Activated naive CD4-positive, alpha-beta T cell treated with anti-CD3 and anti-CD28 coated beads, Interleukin-2, amount 50 U/mL, for 24 hours (primary cell): ENCODE data around the gene MAP3K8.
"Not testable (repeated sequence)": the region's sequence is repeated elsewhere in the genome, so short reads cannot be mapped to it uniquely, and the experiment has no call there.

Source experiments
- H3K27ac Mint-ChIP-seq: one replicate; pipeline ENCODE4 v1.8.0; 2021; ENCODE audit warnings: mild to moderate bottlenecking, mixed read lengths
- H3K27me3 Mint-ChIP-seq: one replicate; pipeline ENCODE4 v1.8.0; 2021; ENCODE audit warnings: mixed read lengths
- H3K36me3 Mint-ChIP-seq: one replicate; pipeline ENCODE4 v1.8.0; 2021; ENCODE audit warnings: mixed read lengths
- H3K4me1 Mint-ChIP-seq: one replicate; pipeline ENCODE4 v1.8.0; 2021; ENCODE audit warnings: mixed read lengths
- H3K4me3 Mint-ChIP-seq: one replicate; pipeline ENCODE4 v1.8.0; 2021; ENCODE audit warnings: mild to moderate bottlenecking, mixed read lengths
- H3K9me3 Mint-ChIP-seq: one replicate; pipeline ENCODE4 v1.8.0; 2021; ENCODE audit warnings: mixed read lengths

MAP3K8 gene

GRCh38 chr10:30455816-30456215, 21.8 kb downstream of the MAP3K8 start:
- Mint-ChIP-seq H3K4me3 (peak overlapping the region; percentile 74), H3K27me3 (no peaks in the 10 kb centered on the region), H3K36me3 (peaks cover 9% of the 10 kb centered on the region), H3K4me1 (peaks cover 31% of the 10 kb centered on the region), H3K27ac (no peak overlapping the region), H3K9me3 (no peaks in the 10 kb centered on the region)

GRCh38 chr10:30456266-30456665, 22.3 kb downstream of the MAP3K8 start:
- H3K27ac Mint-ChIP-seq = peak overlapping the region; percentile 51
- H3K9me3 Mint-ChIP-seq = no peaks in the 10 kb centered on the region
- H3K4me1 Mint-ChIP-seq = peaks cover 31% of the 10 kb centered on the region
- no peaks in the 10 kb centered on the region for H3K27me3 Mint-ChIP-seq
- peak overlapping the region; percentile 74 for H3K4me3 Mint-ChIP-seq
- H3K36me3 Mint-ChIP-seq = peaks cover 11% of the 10 kb centered on the region

DNA sequence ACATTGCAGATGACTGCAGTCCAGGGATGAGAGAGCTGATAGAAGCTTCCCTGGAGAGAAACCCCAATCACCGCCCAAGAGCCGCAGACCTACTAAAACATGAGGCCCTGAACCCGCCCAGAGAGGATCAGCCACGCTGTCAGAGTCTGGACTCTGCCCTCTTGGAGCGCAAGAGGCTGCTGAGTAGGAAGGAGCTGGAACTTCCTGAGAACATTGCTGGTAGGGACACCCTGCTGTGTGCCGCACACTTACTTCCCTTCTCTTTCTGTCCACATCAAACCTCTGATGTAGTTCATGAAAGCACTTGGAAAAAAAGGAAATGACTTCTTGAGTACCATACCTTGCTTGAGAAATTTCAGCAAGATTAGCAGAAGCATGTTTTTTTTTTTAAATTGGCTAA, 25.3 kb downstream of the MAP3K8 start:
- Mint-ChIP-seq H3K9me3 (no peaks in the 10 kb centered on the region), H3K4me3 (no peak overlapping the region), H3K36me3 (peaks cover 12% of the 10 kb centered on the region), H3K27ac (peak overlapping the region; percentile 51), H3K4me1 (peaks cover 26% of the 10 kb centered on the region), H3K27me3 (no peaks in the 10 kb centered on the region)

DNA sequence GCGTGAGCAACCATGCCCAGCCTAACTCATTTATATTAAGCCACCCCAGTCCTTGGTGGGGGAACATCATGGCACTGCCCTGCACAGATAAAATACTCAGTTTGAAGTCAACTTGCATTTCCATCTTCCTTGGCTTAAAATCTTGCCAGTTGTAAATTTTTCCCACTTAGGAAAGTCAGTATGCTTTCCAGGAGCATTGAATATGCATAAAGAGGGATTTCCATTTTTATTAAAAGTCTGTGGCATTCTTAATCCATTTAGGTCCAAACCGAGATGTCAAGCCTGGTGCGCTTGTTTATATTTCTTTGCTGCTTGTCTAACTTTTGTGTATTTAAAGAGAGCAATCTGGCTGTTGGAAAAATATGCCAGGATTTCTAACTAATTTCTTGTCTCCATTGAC, 26.1 kb downstream of the MAP3K8 start:
- Mint-ChIP-seq H3K27ac (no peak overlapping the region), H3K9me3 (no peaks in the 10 kb centered on the region), H3K36me3 (peaks cover 12% of the 10 kb centered on the region), H3K4me1 (peaks cover 18% of the 10 kb centered on the region), H3K4me3 (no peak overlapping the region), H3K27me3 (no peaks in the 10 kb centered on the region)

- Mint-ChIP-seq H3K4me1 (no peaks in the 10 kb centered on the region), H3K4me3 (no peak overlapping the region), H3K27me3 (no peaks in the 10 kb centered on the region), H3K36me3 (peaks cover 12% of the 10 kb centered on the region), H3K9me3 (no peaks in the 10 kb centered on the region), H3K27ac (no peak overlapping the region)
Measured at GRCh38 chr10:30462513-30462912, 28.5 kb downstream of the MAP3K8 start.

DNA sequence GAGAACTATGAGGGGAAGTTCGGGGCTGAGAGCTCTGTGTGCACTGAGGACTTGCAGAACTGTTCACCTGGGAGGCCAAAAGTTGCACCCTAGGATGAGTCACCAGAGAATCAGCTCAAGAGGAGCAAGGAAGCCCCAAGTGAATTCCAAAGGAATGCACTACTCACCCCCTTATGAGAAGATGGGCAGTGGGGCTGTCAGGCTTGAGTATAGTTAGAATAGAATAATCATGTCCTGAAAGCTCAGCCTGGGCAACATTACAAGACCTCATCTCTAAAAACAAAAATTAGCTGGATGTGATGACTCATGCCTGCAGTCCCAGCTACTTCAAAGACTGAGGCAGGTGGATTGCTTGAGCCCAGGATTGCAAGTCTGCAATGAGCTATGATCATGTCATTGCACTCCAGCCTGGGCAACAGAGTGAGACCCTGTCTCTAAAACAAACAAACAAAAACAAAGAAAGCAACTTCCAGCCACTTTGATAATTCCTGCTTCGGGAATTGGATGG, 30.0 kb downstream of the MAP3K8 start:
- H3K27me3 Mint-ChIP-seq = no peaks in the 10 kb centered on the region
- H3K27ac Mint-ChIP-seq = no peak overlapping the region
- H3K4me1 Mint-ChIP-seq = peaks cover 8% of the 10 kb centered on the region
- peaks cover 12% of the 10 kb centered on the region for H3K36me3 Mint-ChIP-seq
- no peak overlapping the region for H3K4me3 Mint-ChIP-seq
- H3K9me3 Mint-ChIP-seq = no peaks in the 10 kb centered on the region

DNA sequence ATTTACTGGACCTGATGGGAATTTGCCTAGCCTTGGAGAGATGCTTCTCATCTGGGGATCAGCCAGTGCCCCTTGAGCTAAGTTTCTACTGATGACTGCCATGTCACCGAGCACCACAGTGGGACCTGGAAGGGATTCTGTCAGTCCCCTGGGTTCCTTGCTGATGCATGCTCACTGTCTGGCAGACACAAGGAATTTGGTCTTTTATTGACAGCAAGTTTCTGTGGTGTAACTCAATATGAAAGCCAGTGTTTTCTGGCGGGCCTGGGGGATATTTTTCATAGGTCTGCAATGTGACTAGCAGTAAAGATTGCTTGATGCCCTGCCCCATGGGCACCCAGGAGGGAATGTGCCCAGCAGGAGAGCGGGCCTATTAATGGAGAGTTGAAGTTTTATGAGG, 30.7 kb downstream of the MAP3K8 start:
- Mint-ChIP-seq H3K9me3 (no peaks in the 10 kb centered on the region), H3K4me3 (no peak overlapping the region), H3K27me3 (no peaks in the 10 kb centered on the region), H3K4me1 (peaks cover 8% of the 10 kb centered on the region), H3K36me3 (peaks cover 12% of the 10 kb centered on the region), H3K27ac (no peak overlapping the region)

DNA sequence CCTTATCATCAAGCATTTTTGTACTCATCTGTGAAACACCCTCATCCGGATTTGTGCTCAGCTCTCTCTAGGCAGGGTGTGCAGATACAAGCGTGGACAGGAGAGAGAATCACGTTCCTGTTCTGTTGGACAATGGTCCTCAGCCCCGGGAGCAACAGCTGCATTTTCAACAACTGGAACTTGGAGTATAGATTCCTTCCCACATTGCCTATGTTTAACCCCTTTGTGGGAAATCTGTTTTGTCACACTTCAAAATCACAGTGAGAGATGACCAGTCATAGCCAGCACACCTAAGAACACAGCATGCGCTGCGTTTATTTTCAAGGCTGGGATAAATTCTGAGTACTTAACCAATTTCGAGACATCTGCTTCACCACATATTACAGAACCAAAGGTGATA, 32.5 kb downstream of the MAP3K8 start:
- peaks cover 8% of the 10 kb centered on the region for H3K4me1 Mint-ChIP-seq
- no peaks in the 10 kb centered on the region for H3K9me3 Mint-ChIP-seq

GRCh38 chr10:30467651-30468338, 33.8 kb downstream of the MAP3K8 start:
- H3K36me3 Mint-ChIP-seq = no peaks in the 10 kb centered on the region
- no peak overlapping the region for H3K4me3 Mint-ChIP-seq
- peaks cover 8% of the 10 kb centered on the region for H3K4me1 Mint-ChIP-seq
- H3K9me3 Mint-ChIP-seq = no peaks in the 10 kb centered on the region
- no peak overlapping the region for H3K27ac Mint-ChIP-seq
- H3K27me3 Mint-ChIP-seq = no peaks in the 10 kb centered on the region

More for the DNA sequence above, 32.5 kb downstream of the MAP3K8 start:
- Mint-ChIP-seq H3K36me3 (peaks cover 3% of the 10 kb centered on the region), H3K27ac (no peak overlapping the region), H3K27me3 (no peaks in the 10 kb centered on the region), H3K4me3 (no peak overlapping the region)

GRCh38 chr10:30472414-30473155, 38.6 kb downstream of the MAP3K8 start:
- no peaks in the 10 kb centered on the region for H3K36me3 Mint-ChIP-seq
- H3K4me1 Mint-ChIP-seq = peaks cover 21% of the 10 kb centered on the region
- no peak overlapping the region for H3K27ac Mint-ChIP-seq
- H3K9me3 Mint-ChIP-seq = no peaks in the 10 kb centered on the region
- H3K27me3 Mint-ChIP-seq = no peaks in the 10 kb centered on the region
- no peak overlapping the region for H3K4me3 Mint-ChIP-seq

DNA sequence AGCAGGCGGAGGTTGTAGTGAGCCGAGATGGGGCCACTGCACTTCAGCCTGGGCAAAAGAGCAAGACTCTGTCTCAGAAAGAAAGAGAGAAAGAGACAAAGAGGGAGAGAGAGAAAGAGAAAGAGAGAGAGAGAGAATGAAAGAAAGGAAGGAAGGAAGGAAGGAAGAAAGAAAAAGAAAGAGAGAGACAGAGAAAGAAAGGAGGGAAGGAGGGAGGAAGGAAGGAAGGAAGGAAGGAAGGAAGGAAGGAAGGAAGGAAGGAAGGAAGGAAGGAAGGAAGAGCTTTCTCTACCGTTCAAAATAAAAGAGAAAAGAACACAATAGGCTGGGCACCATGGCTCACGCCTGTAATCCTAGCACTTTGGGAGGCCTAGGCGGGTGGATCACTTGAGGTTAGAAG, 41.5 kb downstream of the MAP3K8 start:
- not testable (repeated sequence) for H3K9me3 Mint-ChIP-seq, H3K4me3 Mint-ChIP-seq, H3K36me3 Mint-ChIP-seq, H3K27me3 Mint-ChIP-seq
- Mint-ChIP-seq H3K4me1 (peaks cover 13% of the 10 kb centered on the region), H3K27ac (peak overlapping the region; percentile 79)

DNA sequence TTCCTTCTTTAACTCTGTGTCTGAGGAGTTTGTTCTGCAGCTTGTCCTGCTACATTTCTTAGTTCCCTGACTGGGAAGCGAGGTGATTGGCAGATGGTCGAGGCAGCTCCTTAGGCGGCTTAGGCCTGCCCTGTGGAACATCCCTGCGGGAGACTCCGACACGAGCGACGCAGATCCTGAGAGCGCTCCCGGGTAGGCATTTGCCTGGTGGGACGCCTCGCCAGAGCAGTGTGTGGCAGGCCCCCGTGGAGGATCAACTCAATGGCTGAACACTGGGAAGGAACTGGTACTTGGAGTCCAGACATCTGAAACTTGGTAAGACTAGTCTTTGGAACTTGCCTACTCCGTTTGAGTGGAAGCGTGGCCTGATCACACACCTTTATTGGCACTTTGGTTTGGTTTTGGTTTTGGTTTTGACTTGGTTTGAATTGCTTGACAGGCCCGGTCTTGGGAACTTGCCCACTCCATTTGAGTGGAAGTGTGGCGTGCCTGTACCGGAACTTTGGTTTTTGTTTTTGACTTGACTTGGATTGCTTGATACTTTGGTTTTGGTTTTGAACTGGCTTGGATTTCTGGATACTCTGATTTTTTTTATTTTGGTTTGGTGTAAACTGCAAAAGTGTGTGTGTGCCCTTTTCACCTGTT, 42.6 kb downstream of the MAP3K8 start:
- H3K9me3 Mint-ChIP-seq = no peaks in the 10 kb centered on the region
- peaks cover 13% of the 10 kb centered on the region for H3K4me1 Mint-ChIP-seq
- no peaks in the 10 kb centered on the region for H3K36me3 Mint-ChIP-seq
- H3K27me3 Mint-ChIP-seq = no peaks in the 10 kb centered on the region
- H3K4me3 Mint-ChIP-seq = no peak overlapping the region
- H3K27ac Mint-ChIP-seq = no peak overlapping the region

GRCh38 chr10:30479513-30479912, 45.5 kb downstream of the MAP3K8 start:
- H3K27me3 Mint-ChIP-seq = not testable (repeated sequence)

GRCh38 chr10:30481603-30482002, 47.6 kb downstream of the MAP3K8 start:
- Mint-ChIP-seq H3K4me3 (no peak overlapping the region), H3K27ac (no peak overlapping the region), H3K36me3 (no peaks in the 10 kb centered on the region), H3K27me3 (no peaks in the 10 kb centered on the region), H3K4me1 (peaks cover 3% of the 10 kb centered on the region), H3K9me3 (no peaks in the 10 kb centered on the region)

More at GRCh38 chr10:30479513-30479912, 45.5 kb downstream of the MAP3K8 start:
- H3K36me3 Mint-ChIP-seq, H3K9me3 Mint-ChIP-seq, H3K27ac Mint-ChIP-seq, H3K4me1 Mint-ChIP-seq, H3K4me3 Mint-ChIP-seq: not testable (repeated sequence)

DNA sequence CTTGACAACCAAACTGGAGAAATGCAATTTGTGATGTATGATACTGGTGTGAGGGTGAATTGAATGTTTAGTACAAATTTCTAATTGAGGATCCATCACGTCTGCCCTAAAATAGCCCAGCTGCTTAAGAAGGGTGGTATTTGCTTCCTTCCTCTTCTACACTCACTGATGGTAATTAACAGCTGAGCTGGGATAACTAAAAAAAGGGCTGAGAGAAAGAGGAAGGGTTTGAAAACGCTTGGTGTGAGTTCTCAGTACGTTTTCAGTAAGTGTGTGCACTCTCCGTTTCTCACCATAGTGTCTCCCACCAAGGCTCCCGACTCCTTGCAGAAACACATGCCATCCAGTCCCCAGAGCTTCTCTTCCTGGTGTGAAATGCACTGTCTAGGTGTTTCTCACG, 54.3 kb downstream of the MAP3K8 start:
- Mint-ChIP-seq H3K4me3 (no peak overlapping the region), H3K36me3 (no peaks in the 10 kb centered on the region), H3K4me1 (peaks cover 21% of the 10 kb centered on the region), H3K9me3 (no peaks in the 10 kb centered on the region), H3K27ac (no peak overlapping the region), H3K27me3 (no peaks in the 10 kb centered on the region)

DNA sequence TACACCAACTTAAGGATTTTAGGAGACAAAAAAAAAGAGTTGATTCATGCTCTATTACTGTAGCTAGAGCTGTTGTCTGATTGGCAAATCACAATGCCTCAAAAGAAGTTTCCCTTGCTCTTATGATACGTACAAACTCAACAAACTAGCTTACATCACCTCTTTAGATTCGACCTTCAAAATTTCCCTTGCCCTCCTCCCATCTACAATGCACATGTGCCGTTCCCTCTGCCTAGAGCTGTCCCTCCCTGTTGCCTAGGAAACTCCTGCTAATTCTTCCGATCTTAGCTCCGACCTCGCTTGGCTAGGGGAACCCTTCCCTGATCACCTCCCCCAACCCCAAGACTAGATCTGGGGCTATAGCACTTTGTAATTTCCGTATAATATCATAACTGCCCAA, 55.4 kb downstream of the MAP3K8 start:
- Mint-ChIP-seq H3K4me1 (peaks cover 30% of the 10 kb centered on the region), H3K27me3 (no peaks in the 10 kb centered on the region), H3K4me3 (no peak overlapping the region), H3K9me3 (no peaks in the 10 kb centered on the region), H3K36me3 (no peaks in the 10 kb centered on the region), H3K27ac (no peak overlapping the region)
